Fibroblast of villous mesenchyme (primary cell): ENCODE results near the gene SLC26A1. TPM values are rescaled to one million over a fixed set of nuclear protein-coding genes. Genes with fewer than 3 reads are reported as not detected.
"Not testable (repeated sequence)": the region's sequence is repeated elsewhere in the genome, so short reads cannot be mapped to it uniquely, and the experiment has no call there.

Source experiments
- DNase-seq: peaks from one replicate; pipeline ENCODE4 v3.0.0-alpha.2; 2010; ENCODE audit warnings: low read depth
- H3K4me3 ChIP-seq: 2 replicates; pipeline ENCODE4 v1.5.1; 2011; ENCODE audit warnings: low read depth, mild to moderate bottlenecking, low read length
- CTCF ChIP-seq: IDR thresholded peaks from 2 replicates; pipeline ENCODE4 v1.5.1; 2012; ENCODE audit warnings: low read depth, mild to moderate bottlenecking, low read length; ENCODE audit not compliant: insufficient read depth
- total RNA-seq: library from RNA; depleted of rRNA; stranded (reverse); fragments of >200 nt; gene quantifications from 2 replicates; pipeline ENCODE4 v1.2.3, GENCODE V29; 2012

The SLC26A1 gene
- total RNA-seq, 1 donor: under 0.01 TPM

GRCh38 chr4:982291-982690, 10.9 kb downstream of the SLC26A1 start:
- DNase-seq: no peak
- no peak for TF ChIP-seq CTCF
- no peak overlapping the region for H3K4me3 ChIP-seq

GRCh38 chr4:978957-979701, 14.1 kb downstream of the SLC26A1 start:
- peak; percentile 85 for DNase-seq
- H3K4me3 ChIP-seq: no peak overlapping the region
- TF ChIP-seq CTCF: no peak

- DNase-seq, H3K4me3 ChIP-seq: not testable (repeated sequence)
Measured at GRCh38 chr4:976016-976415, 17.2 kb downstream of the SLC26A1 start.

GRCh38 chr4:974668-975067, 18.5 kb downstream of the SLC26A1 start:
- no peak for DNase-seq
- no peak overlapping the region for H3K4me3 ChIP-seq
- no peak for TF ChIP-seq CTCF

- peak; percentile 89 for DNase-seq
- no peak for TF ChIP-seq CTCF
- H3K4me3 ChIP-seq: peak within 1 kb of the TSS; percentile 77
Measured at GRCh38 chr4:973431-974397, 19.5 kb downstream of the SLC26A1 start, which contains the start of gene DGKQ. DGKQ (minus strand) TSS chr4:973569; CDS start chr4:973482, 87 bp downstream.

- no peak for TF ChIP-seq CTCF
- peak; percentile 20 for DNase-seq
- peak overlapping the region; percentile 77 for H3K4me3 ChIP-seq
Measured at GRCh38 chr4:972651-973424, 20.4 kb downstream of the SLC26A1 start.
